Measurements from ENCODE around the gene RNU1-2. TPM values are rescaled to one million over a fixed set of nuclear protein-coding genes. Genes with fewer than 3 reads are reported as not detected.
A peak's percentile ranks its signal among the peaks of the same experiment; 100 is the strongest.

Gene RNU1-2
- total and polyA plus RNA-seq, 2 of the 4 experiments (the other 2 are of a cell fraction), result under 0.01 TPM; not detected in 1

GRCh38 chr1:16925635-16926490 lies 30.1 kb downstream of the RNU1-2 start:
- H3K9ac ChIP-seq (ENCODE audit: low read depth, low read length), result no peak overlapping the region
- no peak overlapping the region for H4K8ac ChIP-seq (ENCODE audit: low read depth in 2 of 2, low read length in 2 of 2)
- no peak overlapping the region for H3K27ac ChIP-seq (ENCODE audit: insufficient read depth, low read length)
- in situ Hi-C loops (cut with MboI; ENCODE audit: low sequenced_read_pairs), result no loop called here
- BruUV-seq (replicated peaks), result no TSS peak
- H3K9me3 ChIP-seq (ENCODE audit: control insufficient read depth, insufficient read depth, low read length), result no peaks in the 10 kb centered on the region
- no peak overlapping the region for H3K4me3 ChIP-seq (ENCODE audit: insufficient read depth, low read depth, low read length)
- H3K4ac ChIP-seq (ENCODE audit: low read depth, low read length), result no peak overlapping the region
- no peak overlapping the region for H2BK5ac ChIP-seq (ENCODE audit: low read depth, low read length, poor library complexity, severe bottlenecking)
- DNase-seq (no peak), ATAC-seq (ENCODE audit: low read depth) (no peak)
- no peak overlapping the region for H3K4me2 ChIP-seq (ENCODE audit: low read depth, low read length)
- H3K36me3 ChIP-seq (ENCODE audit: control insufficient read depth, insufficient read depth, low read length), result no peaks in the 10 kb centered on the region; the same call in 1 of the 2 replicates
- no peak overlapping the region for H3K18ac ChIP-seq (ENCODE audit: low read depth, low read length)
- dilution Hi-C loops (cut with HindIII; ENCODE audit: low sequenced_read_pairs, unreplicated experiment), result no loop called here
- H3K56ac ChIP-seq (ENCODE audit: extremely low read depth, insufficient read depth, low read length), result no peak overlapping the region
- H4K20me1 ChIP-seq (ENCODE audit: insufficient read depth, low read length), result no peaks in the 10 kb centered on the region; the same call in 1 of the 2 replicates
- POLR2A ChIA-PET (ENCODE audit: unreplicated experiment), result interaction anchor here (0.5 kb wide), 1 partner anchor 309 kb away, joined by 5 read pairs; no protein-coding TSS in a partner anchor
- H3K27me3 ChIP-seq (ENCODE audit: control insufficient read depth, insufficient read depth, low read length), result no peaks in the 10 kb centered on the region; the same call in 1 of the 2 replicates
- H2AFZ ChIP-seq (replicated peaks; ENCODE audit: low read length, poor library complexity), result peak overlapping the region; percentile 37
- H3K4me1 ChIP-seq (ENCODE audit: control insufficient read depth, insufficient read depth, low read length), result peaks cover 5% of the 10 kb centered on the region; the same call in 1 of the 2 replicates
- intact Hi-C loops (cut with micrococcal nuclease), result no loop called here
- H3K9me1 ChIP-seq (ENCODE audit: insufficient read depth, low read length), result peaks cover 13% of the 10 kb centered on the region; the same call in 1 of the 2 replicates
- H4K91ac ChIP-seq (ENCODE audit: insufficient read depth, low read depth, low read length), result no peak overlapping the region
- H2BK15ac ChIP-seq (ENCODE audit: low read depth, low read length), result no peak overlapping the region
- H2AK9ac ChIP-seq (replicated peaks; ENCODE audit: low read depth, low read length, poor library complexity), result no peak overlapping the region
- H3K14ac ChIP-seq (replicated peaks; ENCODE audit: low read depth, low read length), result no peak overlapping the region
- H2BK20ac ChIP-seq (ENCODE audit: low read depth, low read length), result no peak overlapping the region
- CTCF ChIA-PET, result interaction anchor here (0.7 kb wide), 1 partner anchor 20 kb away, joined by 3 read pairs; no protein-coding TSS in a partner anchor
- WGBS, 2 experiments (ENCODE audit: extremely low coverage in 2 of 2, insufficient read length in 1 of 2), result 85% methylated on average over 7 of the region's 13 CpGs; no CpG with 5 or more reads in 1 of the 2 experiments
- peaks cover 0 to 5% of the 10 kb centered on the region in 2 experiments; a peak in 1 of 4 replicates for H3K79me1 ChIP-seq (ENCODE audit: low read depth in 1 of 2, low read length in 2 of 2)
- no peak overlapping the region for H2AK5ac ChIP-seq (ENCODE audit: low read depth, low read length)
- H2BK120ac ChIP-seq (ENCODE audit: low read depth, low read length), result no peak overlapping the region
- H4K5ac ChIP-seq (ENCODE audit: low read depth, low read length), result no peak overlapping the region
- no peak overlapping the region for H3K23ac ChIP-seq (ENCODE audit: low read depth, low read length)
- TF ChIP-seq MAFK (IDR thresholded peaks at IDR 0.05; ENCODE audit: low read depth, low read length) (no peak), CEBPB (IDR thresholded peaks at IDR 0.05; ENCODE audit: low read depth, low read length) (no peak), NFE2L2 (IDR thresholded peaks at IDR 0.05; ENCODE audit: low read depth, low read length) (no peak), BHLHE40 (IDR thresholded peaks at IDR 0.05; ENCODE audit: low read depth, low read length) (no peak), FOS (IDR thresholded peaks at IDR 0.05; ENCODE audit: low read depth, low read length) (no peak), MAZ (IDR thresholded peaks at IDR 0.05; ENCODE audit: borderline replicate concordance, low read depth, low read length) (no peak), RFX5 (IDR thresholded peaks at IDR 0.05; ENCODE audit: low read depth, low read length) (no peak), POLR2A (IDR thresholded peaks at IDR 0.05; ENCODE audit: low read depth, low read length) (no peak), CTCF (conservative IDR thresholded peaks at IDR 0.05; ENCODE audit: low read depth, low read length) (no peak), CHD1 (IDR thresholded peaks at IDR 0.05; ENCODE audit: low read depth, low read length) (no peak), MXI1 (IDR thresholded peaks at IDR 0.05; ENCODE audit: borderline replicate concordance, low read depth, low read length) (no peak), RAD21 (IDR thresholded peaks at IDR 0.05; ENCODE audit: low read length) (no peak), SMC3 (IDR thresholded peaks at IDR 0.05; ENCODE audit: low read depth, low read length) (no peak)
- TF ChIP-seq, protein P1, sequence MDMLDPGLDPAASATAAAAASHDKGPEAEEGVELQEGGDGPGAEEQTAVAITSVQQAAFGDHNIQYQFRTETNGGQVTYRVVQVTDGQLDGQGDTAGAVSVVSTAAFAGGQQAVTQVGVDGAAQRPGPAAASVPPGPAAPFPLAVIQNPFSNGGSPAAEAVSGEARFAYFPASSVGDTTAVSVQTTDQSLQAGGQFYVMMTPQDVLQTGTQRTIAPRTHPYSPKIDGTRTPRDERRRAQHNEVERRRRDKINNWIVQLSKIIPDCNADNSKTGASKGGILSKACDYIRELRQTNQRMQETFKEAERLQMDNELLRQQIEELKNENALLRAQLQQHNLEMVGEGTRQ (IDR thresholded peaks at IDR 0.05; ENCODE audit: low read depth, low read length), result no peak
